ENCODE results near the gene ZMYND10. TPM values are rescaled to one million over a fixed set of nuclear protein-coding genes. Genes with fewer than 3 reads are reported as not detected.

Gene ZMYND10
- total RNA-seq, 1 experiment from 2014 or later: 0.74 TPM

- TF ChIP-seq PRDM15 (CRISPR knock-in tag; IDR thresholded peaks at IDR 0.05): peak; percentile 39; the same call in 1 of the 2 replicates
- TF ChIP-seq CREB1 (CRISPR knock-in tag; IDR thresholded peaks at IDR 0.05): 0 out of 2 replicates have a peak, but pooled peaks have one; percentile 36
- TF ChIP-seq KAT7 (CRISPR knock-in tag; IDR thresholded peaks at IDR 0.05; ENCODE audit: borderline replicate concordance): peak; percentile 42; the same call in 1 of the 2 replicates
- no peak for TF ChIP-seq ATF3 (CRISPR knock-in tag; conservative IDR thresholded peaks at IDR 0.05)
- peak; percentile 73; the same call in 1 of the 2 replicates for TF ChIP-seq SMAD3 (CRISPR knock-in tag; IDR thresholded peaks at IDR 0.05; ENCODE audit: borderline replicate concordance)
- no peak for TF ChIP-seq CDX4 (CRISPR knock-in tag; IDR thresholded peaks at IDR 0.05; ENCODE audit: borderline replicate concordance)
- 0 out of 2 replicates have a peak, but pooled peaks have one; percentile 9 for TF ChIP-seq ZBTB43 (CRISPR knock-in tag; IDR thresholded peaks at IDR 0.05)
- TF ChIP-seq ZNF263 (CRISPR knock-in tag; IDR thresholded peaks at IDR 0.05; ENCODE audit: low read depth): 0 out of 2 replicates have a peak, but pooled peaks have one; percentile 10
- peak; percentile 88 for TF ChIP-seq SP1 (CRISPR knock-in tag; conservative IDR thresholded peaks at IDR 0.05)
- no peak for TF ChIP-seq GRHL2 (CRISPR knock-in tag; IDR thresholded peaks at IDR 0.05; ENCODE audit: insufficient replicate concordance, severe bottlenecking)
- TF ChIP-seq JAZF1 (CRISPR knock-in tag; IDR thresholded peaks at IDR 0.05): no peak
- no peak for TF ChIP-seq TP53 (CRISPR knock-in tag; IDR thresholded peaks at IDR 0.05)
- TF ChIP-seq MAX (CRISPR knock-in tag; IDR thresholded peaks at IDR 0.05): peak; percentile 28; the same call in 1 of the 2 replicates
- TF ChIP-seq ZNF232 (CRISPR knock-in tag; IDR thresholded peaks at IDR 0.05): no peak
- 0 out of 2 replicates have a peak, but pooled peaks have one; percentile 70 for TF ChIP-seq ZNF671 (CRISPR knock-in tag; IDR thresholded peaks at IDR 0.05)
- 0 out of 2 replicates have a peak, but pooled peaks have one; percentile 56 for TF ChIP-seq ZNF281 (CRISPR knock-in tag; IDR thresholded peaks at IDR 0.05)
- TF ChIP-seq FOXP4 (CRISPR knock-in tag; IDR thresholded peaks at IDR 0.05): no peak; the same call in 1 of the 2 replicates
- no peak for TF ChIP-seq ZSCAN18 (CRISPR knock-in tag; IDR thresholded peaks at IDR 0.05)
- TF ChIP-seq NR3C1 (CRISPR knock-in tag; conservative IDR thresholded peaks at IDR 0.05; ENCODE audit: low read depth): no peak
- no peak for TF ChIP-seq ZBTB21 (CRISPR knock-in tag; IDR thresholded peaks at IDR 0.05; ENCODE audit: borderline replicate concordance)
- peak; percentile 65; the same call in 1 of the 2 replicates for TF ChIP-seq HMGXB4 (CRISPR knock-in tag; IDR thresholded peaks at IDR 0.05)
- no peak for TF ChIP-seq SMAD4 (CRISPR knock-in tag; IDR thresholded peaks at IDR 0.05)
- no peak; the same call in 1 of the 2 replicates for TF ChIP-seq ETV6 (CRISPR knock-in tag; IDR thresholded peaks at IDR 0.05)
Measured at GRCh38 chr3:50321336-50322114, 24.0 kb downstream of the ZMYND10 start (continued).

All from WTC11 (cell line).